ENCODE measurements around the gene RPS15. TPM values are rescaled to one million over a fixed set of nuclear protein-coding genes. Genes with fewer than 3 reads are reported as not detected.

RPS15 gene
- polyA plus RNA-seq, 3 donors, result 540 to 667 (median 584) TPM

- no peak for DNase-seq (ENCODE audit: low read depth in 3 of 3, low spot score in 2 of 3)
These were observed 11.6 kb downstream of the RPS15 start, which contains the start of gene APC2 for GRCh38 chr19:1449467-1450442. TSS of gene APC2 (plus strand) at chr19:1450121. CDS start at chr19:1453002, 2,881 bp downstream.

- no peak for DNase-seq (ENCODE audit: low read depth in 3 of 3, low spot score in 2 of 3)
These were observed 12.8 kb downstream of the RPS15 start for GRCh38 chr19:1450735-1451731.

GRCh38 chr19:1451916-1452801, 14.0 kb downstream of the RPS15 start:
- DNase-seq (ENCODE audit: low read depth in 3 of 3, low spot score in 2 of 3), result no peak

GRCh38 chr19:1452802-1453524, 14.8 kb downstream of the RPS15 start:
- DNase-seq (ENCODE audit: low read depth in 3 of 3, low spot score in 2 of 3), result no peak

GRCh38 chr19:1453525-1454364, 15.5 kb downstream of the RPS15 start:
- no peak for DNase-seq (ENCODE audit: low read depth in 3 of 3, low spot score in 2 of 3)

- no peak for DNase-seq (ENCODE audit: low read depth in 3 of 3, low spot score in 2 of 3)
These were observed 16.8 kb downstream of the RPS15 start for GRCh38 chr19:1455002-1455335.

- DNase-seq (ENCODE audit: low read depth in 3 of 3, low spot score in 2 of 3), result no peak
These were observed 17.3 kb downstream of the RPS15 start for GRCh38 chr19:1455336-1456120.

GRCh38 chr19:1456121-1456900, 18.1 kb downstream of the RPS15 start:
- DNase-seq (ENCODE audit: low read depth in 3 of 3, low spot score in 2 of 3), result no peak

GRCh38 chr19:1457031-1457739, 19.0 kb downstream of the RPS15 start:
- no peak for DNase-seq (ENCODE audit: low read depth in 3 of 3, low spot score in 2 of 3)

- DNase-seq (ENCODE audit: low read depth in 3 of 3, low spot score in 2 of 3), result no peak
These were observed 19.7 kb downstream of the RPS15 start for GRCh38 chr19:1457892-1458291.

- DNase-seq (ENCODE audit: low read depth in 3 of 3, low spot score in 2 of 3), result no peak
These were observed 21.3 kb downstream of the RPS15 start for GRCh38 chr19:1459479-1459878.

GRCh38 chr19:1460033-1460995, 22.1 kb downstream of the RPS15 start:
- no peak for DNase-seq (ENCODE audit: low read depth in 3 of 3, low spot score in 2 of 3)

- DNase-seq (ENCODE audit: low read depth in 3 of 3, low spot score in 2 of 3), result no peak
These were observed 23.7 kb downstream of the RPS15 start for GRCh38 chr19:1461862-1462261.

GRCh38 chr19:1465191-1466016, 27.2 kb downstream of the RPS15 start:
- no peak for DNase-seq (ENCODE audit: low read depth in 3 of 3, low spot score in 2 of 3)

Measured in right renal cortex interstitium (tissue), 3 donors.